HEK293 (cell line): Measurements from ENCODE around the gene SERINC5.

Experiments used
- CTCF ChIA-PET: fragments of 350-600 bp; formaldehyde crosslinking; extraction: SDS; loops from one replicate; lab custom pipeline; 2021; ENCODE audit warnings: antibody characterized with exemption; lab: Yijun Ruan, JAX
- POLR2A ChIA-PET: fragments of 300-600 bp; formaldehyde crosslinking; extraction: SDS; loops from one replicate; lab custom pipeline; 2020; ENCODE audit warnings: antibody characterized with exemption, inconsistent platforms; lab: Yijun Ruan, JAX
- H3K27ac ChIP-seq: fragments of 200-500 bp; sonication (Bioruptor generic); 2 replicates; pipeline ENCODE4 v1.5.1; 2014; ENCODE audit warnings: low read depth, low read length, control low read depth, inconsistent platforms; ENCODE audit errors: extremely low read depth
- H3K36me3 ChIP-seq, 2 experiments: fragments of 200-500 bp in 1 of 2; sonication (Bioruptor generic) in 1 of 2; 1 replicate in 1 of 2; 2 replicates in 1 of 2; pipeline ENCODE4 v1.5.1; 2014 to 2017; ENCODE audit warnings: inconsistent platforms in 2 of 2, low read length in 2 of 2; ENCODE audit not compliant: control insufficient read depth in 2 of 2, insufficient read depth in 1 of 2
- H3K4me1 ChIP-seq: fragments of 200-500 bp; sonication (Bioruptor generic); 2 replicates; pipeline ENCODE4 v1.5.1; 2014; ENCODE audit warnings: mild to moderate bottlenecking, low read length, inconsistent platforms; ENCODE audit not compliant: control insufficient read depth, insufficient read depth
- H3K4me3 ChIP-seq: 2 replicates; pipeline ENCODE4 v1.5.1; 2011; ENCODE audit warnings: low read depth, mild to moderate bottlenecking, control low read depth, low read length, moderate library complexity
- H3K9me3 ChIP-seq: fragments of 200-500 bp; sonication (Bioruptor generic); 2 replicates; pipeline ENCODE4 v1.5.1; 2014; ENCODE audit warnings: low read depth, low read length, inconsistent platforms; ENCODE audit not compliant: control insufficient read depth, insufficient read depth
- AEBP2 ChIP-seq: fragments of 450-650 bp; formaldehyde crosslinking; IDR thresholded peaks from 2 replicates; pipeline ENCODE4 v1.5.1; 2016; ENCODE audit warnings: missing biosample characterization, missing genetic modification characterization, borderline replicate concordance
- GLI4 ChIP-seq: fragments of 450-650 bp; formaldehyde crosslinking; IDR thresholded peaks from 2 replicates; pipeline ENCODE4 v1.5.1; 2016; ENCODE audit warnings: missing biosample characterization, missing genetic modification characterization
- HOXA7 ChIP-seq: sonication (generic); formaldehyde crosslinking; IDR thresholded peaks from 2 replicates; pipeline ENCODE4 v1.8.1; 2022; ENCODE audit warnings: missing genetic modification reagents, borderline replicate concordance
- IKZF3 ChIP-seq: fragments of 450-650 bp; IDR thresholded peaks from 2 replicates; pipeline ENCODE4 v1.5.0; 2018; ENCODE audit warnings: missing biosample characterization, mild to moderate bottlenecking, missing genetic modification characterization, moderate library complexity
- KLF1 ChIP-seq: fragments of 450-650 bp; formaldehyde crosslinking; IDR thresholded peaks from 2 replicates; pipeline ENCODE4 v1.5.1; 2016; ENCODE audit warnings: missing biosample characterization, missing genetic modification characterization
- MYNN ChIP-seq: fragments of 450-650 bp; formaldehyde crosslinking; IDR thresholded peaks from 2 replicates; pipeline ENCODE4 v1.5.1; 2016; ENCODE audit warnings: missing biosample characterization, missing genetic modification characterization, borderline replicate concordance
- ZBTB20 ChIP-seq: fragments of 450-650 bp; formaldehyde crosslinking; IDR thresholded peaks from 2 replicates; pipeline ENCODE4 v1.5.1; 2016; ENCODE audit warnings: missing biosample characterization, missing genetic modification characterization
- ZBTB26 ChIP-seq: fragments of 450-650 bp; formaldehyde crosslinking; optimal IDR thresholded peaks from 2 replicates; pipeline ENCODE3; 2016; ENCODE audit warnings: missing biosample characterization, mild to moderate bottlenecking, missing genetic modification characterization
- ZBTB8A ChIP-seq: fragments of 450-650 bp; formaldehyde crosslinking; IDR thresholded peaks from 2 replicates; pipeline ENCODE4 v1.5.1; 2016; ENCODE audit warnings: missing biosample characterization, missing genetic modification characterization
- ZNF214 ChIP-seq: fragments of 450-650 bp; formaldehyde crosslinking; IDR thresholded peaks from 2 replicates; pipeline ENCODE4 v1.5.1; 2017; ENCODE audit warnings: missing biosample characterization, mild to moderate bottlenecking, missing genetic modification characterization, borderline replicate concordance
- ZNF248 ChIP-seq: fragments of 450-650 bp; formaldehyde crosslinking; IDR thresholded peaks from 2 replicates; pipeline ENCODE4 v1.5.1; 2017; ENCODE audit warnings: missing biosample characterization, missing genetic modification characterization
- ZNF302 ChIP-seq: fragments of 450-650 bp; formaldehyde crosslinking; IDR thresholded peaks from 2 replicates; pipeline ENCODE4 v1.5.1; 2016; ENCODE audit warnings: missing biosample characterization, missing genetic modification characterization, low read depth
- ZNF362 ChIP-seq: fragments of 450-650 bp; formaldehyde crosslinking; IDR thresholded peaks from 2 replicates; pipeline ENCODE4 v1.5.1; 2016; ENCODE audit warnings: missing biosample characterization, missing genetic modification characterization
- ZNF426 ChIP-seq: fragments of 450-650 bp; formaldehyde crosslinking; IDR thresholded peaks from 2 replicates; pipeline ENCODE4 v1.5.1; 2017; ENCODE audit warnings: missing biosample characterization, missing genetic modification characterization, mild to moderate bottlenecking, inconsistent platforms, moderate library complexity
- ZNF48 ChIP-seq: fragments of 450-650 bp; formaldehyde crosslinking; IDR thresholded peaks from 2 replicates; pipeline ENCODE4 v1.5.1; 2016; ENCODE audit warnings: missing biosample characterization, missing genetic modification characterization
- ZNF561 ChIP-seq: fragments of 450-650 bp; IDR thresholded peaks from 2 replicates; pipeline ENCODE4 v1.5.1; 2018; ENCODE audit warnings: missing biosample characterization, missing genetic modification characterization, borderline replicate concordance
- ZNF645 ChIP-seq: fragments of 450-650 bp; formaldehyde crosslinking; IDR thresholded peaks from 2 replicates; pipeline ENCODE4; 2016; ENCODE audit warnings: missing biosample characterization, missing genetic modification characterization
- ZNF660 ChIP-seq: fragments of 450-650 bp; IDR thresholded peaks from 2 replicates; pipeline ENCODE4 v1.5.1; 2018; ENCODE audit warnings: missing biosample characterization, mild to moderate bottlenecking, missing genetic modification characterization
- ZNF664 ChIP-seq: fragments of 450-650 bp; formaldehyde crosslinking; IDR thresholded peaks from 2 replicates; pipeline ENCODE4 v1.5.1; 2016; ENCODE audit warnings: missing biosample characterization, missing genetic modification characterization
- ZNF670 ChIP-seq: fragments of 450-650 bp; formaldehyde crosslinking; IDR thresholded peaks from 2 replicates; pipeline ENCODE4 v1.5.1; 2016; ENCODE audit warnings: missing biosample characterization, missing genetic modification characterization, low read depth
- ZNF837 ChIP-seq: fragments of 450-650 bp; formaldehyde crosslinking; IDR thresholded peaks from 2 replicates; pipeline ENCODE4 v1.5.1; 2016; ENCODE audit warnings: missing biosample characterization, missing genetic modification characterization

Gene SERINC5

GRCh38 chr5:80216753-80217596 lies 38.9 kb downstream of the SERINC5 start (continued):
- TF ChIP-seq ZNF645 (tag by site-specific recombination) (no peak), ZNF426 (tag by site-specific recombination) (no peak)

GRCh38 chr5:80216096-80216495 lies 39.8 kb downstream of the SERINC5 start:
- Histone ChIP-seq H3K27ac (no peak overlapping the region), H3K9me3 (no peaks in the 10 kb centered on the region), H3K4me1 (no peaks in the 10 kb centered on the region), H3K4me3 (no peak overlapping the region)
- ChIA-PET CTCF (no interaction called here), POLR2A (no interaction called here)
- no peak for TF ChIP-seq ZNF48 (tag by site-specific recombination)
- TF ChIP-seq, all 188 proteins: peak for 0
- no peaks in the 10 kb centered on the region for H3K36me3 ChIP-seq

GRCh38 chr5:80215523-80215922 lies 40.3 kb downstream of the SERINC5 start:
- TF ChIP-seq AEBP2 (tag by site-specific recombination) = no peak
- CTCF ChIA-PET = interaction anchor here (0.6 kb wide), 1 partner anchor 31 kb away, joined by 5 read pairs; no protein-coding TSS in a partner anchor
- Histone ChIP-seq H3K4me3 (no peak overlapping the region), H3K27ac (no peak overlapping the region), H3K4me1 (no peaks in the 10 kb centered on the region), H3K36me3 (no peaks in the 10 kb centered on the region), H3K9me3 (no peaks in the 10 kb centered on the region)
- POLR2A ChIA-PET = no interaction called here

- ChIA-PET CTCF (no interaction called here), POLR2A (no interaction called here)
- no peaks in the 10 kb centered on the region for H3K36me3 ChIP-seq
- no peaks in the 10 kb centered on the region for H3K4me1 ChIP-seq
- H3K27ac ChIP-seq = no peak overlapping the region
- no peak overlapping the region for H3K4me3 ChIP-seq
- no peak for TF ChIP-seq ZBTB8A (tag by site-specific recombination)
- no peak for TF ChIP-seq ZNF660 (tag by site-specific recombination)
- no peak for TF ChIP-seq ZBTB26
- TF ChIP-seq ZBTB20 = no peak
- no peak for TF ChIP-seq ZNF302 (tag by site-specific recombination)
- TF ChIP-seq ZNF362 (tag by site-specific recombination) = no peak
- no peak for TF ChIP-seq HOXA7 (CRISPR knock-in tag)
- TF ChIP-seq IKZF3 (tag by site-specific recombination) = no peak
- TF ChIP-seq ZNF561 = no peak
- TF ChIP-seq MYNN (tag by site-specific recombination) = no peak
- TF ChIP-seq ZNF664 (tag by site-specific recombination) = no peak
- no peak for TF ChIP-seq ZNF670
- TF ChIP-seq ZNF248 (tag by site-specific recombination) = no peak
- no peak for TF ChIP-seq GLI4 (tag by site-specific recombination)
- no peak for TF ChIP-seq KLF1
- TF ChIP-seq ZNF837 (tag by site-specific recombination) = no peak
- TF ChIP-seq ZNF214 (tag by site-specific recombination) = no peak
- no peaks in the 10 kb centered on the region for H3K9me3 ChIP-seq
Observed at GRCh38 chr5:80213466-80213865, 42.4 kb downstream of the SERINC5 start.
